GM21619 (cell line): Measurements from ENCODE around the gene KIF19.
"Not testable (repeated sequence)": the region's sequence is repeated elsewhere in the genome, so short reads cannot be mapped to it uniquely, and the experiment has no call there.

Experiments
- ATAC-seq: cut with Tn5 transposase; IDR thresholded peaks from one replicate; pipeline ENCODE4 v1.9.1; 2021; ENCODE audit not compliant: unreplicated experiment

Gene KIF19

GRCh38 chr17:74387365-74388218 lies 61.6 kb downstream of the KIF19 start:
- no peak for ATAC-seq

GRCh38 chr17:74389084-74389753 lies 63.2 kb downstream of the KIF19 start:
- no peak for ATAC-seq

GRCh38 chr17:74389937-74390679 lies 64.1 kb downstream of the KIF19 start:
- ATAC-seq, result no peak

GRCh38 chr17:74390680-74391653 lies 64.9 kb downstream of the KIF19 start:
- no peak for ATAC-seq

GRCh38 chr17:74391771-74392170 lies 65.7 kb downstream of the KIF19 start:
- no peak for ATAC-seq

GRCh38 chr17:74392848-74393247 lies 66.8 kb downstream of the KIF19 start:
- ATAC-seq, result no peak

GRCh38 chr17:74393346-74393942 lies 67.4 kb downstream of the KIF19 start:
- no peak for ATAC-seq

- ATAC-seq, result no peak
These were observed 68.4 kb downstream of the KIF19 start for GRCh38 chr17:74394275-74394950.

- no peak for ATAC-seq
These were observed 69.0 kb downstream of the KIF19 start for GRCh38 chr17:74394977-74395376.

- ATAC-seq, result no peak
These were observed 70.5 kb downstream of the KIF19 start for GRCh38 chr17:74396567-74396966.

GRCh38 chr17:74402048-74402447 lies 76.0 kb downstream of the KIF19 start:
- ATAC-seq, result no peak

GRCh38 chr17:74403512-74404137 lies 77.6 kb downstream of the KIF19 start:
- ATAC-seq, result no peak

- no peak for ATAC-seq
These were observed 78.2 kb downstream of the KIF19 start for GRCh38 chr17:74404218-74404617.

GRCh38 chr17:74404789-74405188 lies 78.8 kb downstream of the KIF19 start:
- ATAC-seq, result no peak

GRCh38 chr17:74405311-74405710 lies 79.3 kb downstream of the KIF19 start:
- not testable (repeated sequence) for ATAC-seq
